ENCODE results near the gene CWC25. TPM values are rescaled to one million over a fixed set of nuclear protein-coding genes. Genes with fewer than 3 reads are reported as not detected.
A peak's percentile ranks its signal among the peaks of the same experiment; 100 is the strongest.

The CWC25 gene
- total RNA-seq, 1 donor from 2014 or later = 25.5 TPM

DNA sequence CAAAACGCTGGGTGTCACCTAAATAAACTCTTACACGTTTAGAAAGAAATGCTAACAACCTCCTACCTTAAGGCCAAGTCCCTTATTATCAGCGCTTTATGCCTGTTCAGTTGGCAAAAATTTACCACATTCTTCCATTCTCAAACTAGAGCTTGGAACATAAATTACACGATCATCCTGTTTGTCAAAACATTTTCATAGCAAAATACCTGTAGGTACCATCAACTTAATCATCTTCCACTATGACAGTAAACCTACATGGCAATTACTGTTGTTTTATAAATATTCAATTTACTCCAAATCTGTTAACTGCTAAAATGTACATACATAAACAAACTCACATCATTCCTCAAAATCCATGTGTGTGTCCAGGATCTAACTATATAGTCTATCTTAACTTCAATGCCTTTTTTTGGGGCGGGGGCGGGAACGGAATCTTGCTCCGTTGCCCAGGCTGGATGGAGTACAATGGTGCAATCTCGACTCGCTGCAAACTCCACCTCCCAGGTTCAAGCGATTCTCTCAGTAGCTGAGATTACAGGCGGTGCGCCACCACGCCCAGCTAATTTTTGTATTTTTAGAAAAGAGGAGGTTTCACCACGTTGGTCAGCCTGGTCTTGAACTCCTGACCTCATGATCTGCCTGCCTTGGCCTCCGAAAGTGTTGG is 24.0 kb upstream of the CWC25 start:
- peaks cover 25% of the 10 kb centered on the region for H3K4me1 ChIP-seq
- TF ChIP-seq POLR2A (IDR thresholded peaks at IDR 0.05) (no peak), POLR2AphosphoS5 (IDR thresholded peaks at IDR 0.05; ENCODE audit: insufficient read depth in 1 of 2, low read depth in 1 of 2) (no peak)
- TF ChIP-seq, protein P1, sequence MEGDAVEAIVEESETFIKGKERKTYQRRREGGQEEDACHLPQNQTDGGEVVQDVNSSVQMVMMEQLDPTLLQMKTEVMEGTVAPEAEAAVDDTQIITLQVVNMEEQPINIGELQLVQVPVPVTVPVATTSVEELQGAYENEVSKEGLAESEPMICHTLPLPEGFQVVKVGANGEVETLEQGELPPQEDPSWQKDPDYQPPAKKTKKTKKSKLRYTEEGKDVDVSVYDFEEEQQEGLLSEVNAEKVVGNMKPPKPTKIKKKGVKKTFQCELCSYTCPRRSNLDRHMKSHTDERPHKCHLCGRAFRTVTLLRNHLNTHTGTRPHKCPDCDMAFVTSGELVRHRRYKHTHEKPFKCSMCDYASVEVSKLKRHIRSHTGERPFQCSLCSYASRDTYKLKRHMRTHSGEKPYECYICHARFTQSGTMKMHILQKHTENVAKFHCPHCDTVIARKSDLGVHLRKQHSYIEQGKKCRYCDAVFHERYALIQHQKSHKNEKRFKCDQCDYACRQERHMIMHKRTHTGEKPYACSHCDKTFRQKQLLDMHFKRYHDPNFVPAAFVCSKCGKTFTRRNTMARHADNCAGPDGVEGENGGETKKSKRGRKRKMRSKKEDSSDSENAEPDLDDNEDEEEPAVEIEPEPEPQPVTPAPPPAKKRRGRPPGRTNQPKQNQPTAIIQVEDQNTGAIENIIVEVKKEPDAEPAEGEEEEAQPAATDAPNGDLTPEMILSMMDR (IDR thresholded peaks at IDR 0.05) = no peak
- intact Hi-C loops (cut with DNase I) = no loop called here
- H3K27ac ChIP-seq = no peak overlapping the region
- H3K9me3 ChIP-seq = no peaks in the 10 kb centered on the region
- H3K27me3 ChIP-seq = no peaks in the 10 kb centered on the region
- H3K4me3 ChIP-seq = no peak overlapping the region
- DNase-seq (ENCODE audit: extremely low spot score in 2 of 2) = no peak
- peaks cover 0 to 63% of the 10 kb centered on the region in 2 donors for H3K36me3 ChIP-seq

DNA sequence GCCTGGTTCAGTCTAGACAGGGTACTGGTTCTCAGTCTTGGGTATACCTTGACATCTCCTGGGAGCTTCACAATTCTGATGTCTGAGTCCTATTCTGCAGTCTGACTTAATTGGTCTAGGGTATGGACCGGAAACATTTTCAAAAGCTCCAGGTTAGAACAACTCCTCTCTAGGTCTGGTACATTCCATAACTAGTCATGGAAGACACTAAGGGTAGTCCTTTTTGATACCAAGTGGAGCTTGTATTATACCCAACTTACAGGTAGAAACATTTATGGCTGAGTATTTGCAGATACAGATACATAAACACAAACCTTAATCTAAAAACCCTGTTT is 23.4 kb upstream of the CWC25 start:
- Histone ChIP-seq H3K27ac (no peak overlapping the region), H3K36me3 (peaks cover 0 to 63% of the 10 kb centered on the region in 2 donors), H3K27me3 (no peaks in the 10 kb centered on the region), H3K9me3 (no peaks in the 10 kb centered on the region), H3K4me3 (no peak overlapping the region), H3K4me1 (peaks cover 23% of the 10 kb centered on the region)
- no peak for DNase-seq (ENCODE audit: extremely low spot score in 2 of 2)
- intact Hi-C loops (cut with DNase I) = no loop called here
- TF ChIP-seq POLR2AphosphoS5 (IDR thresholded peaks at IDR 0.05; ENCODE audit: insufficient read depth in 1 of 2, low read depth in 1 of 2) (no peak), POLR2A (IDR thresholded peaks at IDR 0.05) (no peak)
- TF ChIP-seq, protein P1 (IDR thresholded peaks at IDR 0.05) = no peak

DNA sequence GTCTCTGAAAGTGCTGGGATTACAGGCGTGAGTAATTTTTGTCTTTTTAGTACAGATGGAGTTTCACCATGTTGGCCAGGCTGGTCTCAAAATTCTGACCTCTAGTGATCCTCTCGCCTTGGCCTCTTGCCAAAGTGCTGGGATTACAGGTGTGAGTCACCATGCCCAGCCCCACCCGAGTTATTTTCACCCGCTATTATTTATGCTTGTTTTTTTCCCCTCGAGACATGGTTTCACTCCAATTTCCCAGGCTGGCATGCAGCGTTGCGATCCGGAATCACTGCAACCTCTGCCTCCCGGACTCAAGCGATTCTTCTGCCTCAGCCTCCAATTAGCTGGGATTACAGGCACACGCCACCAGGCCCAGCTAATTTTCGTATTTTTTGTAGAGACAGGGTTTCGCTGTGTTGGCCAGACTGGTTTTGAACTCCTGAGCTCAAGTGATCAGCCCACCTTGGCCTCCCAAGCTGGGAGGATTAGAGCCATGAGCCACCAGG is 19.2 kb upstream of the CWC25 start:
- no peak for DNase-seq (ENCODE audit: extremely low spot score in 2 of 2)
- H3K27ac ChIP-seq = no peak overlapping the region
- intact Hi-C loops (cut with DNase I) = no loop called here
- no peaks in the 10 kb centered on the region for H3K9me3 ChIP-seq
- H3K36me3 ChIP-seq = peaks cover 0 to 32% of the 10 kb centered on the region in 2 donors
- no peaks in the 10 kb centered on the region for H3K4me1 ChIP-seq
- no peaks in the 10 kb centered on the region for H3K27me3 ChIP-seq
- H3K4me3 ChIP-seq = no peak overlapping the region
- TF ChIP-seq POLR2AphosphoS5 (IDR thresholded peaks at IDR 0.05; ENCODE audit: insufficient read depth in 1 of 2, low read depth in 1 of 2) = no peak
- TF ChIP-seq, protein P1 (IDR thresholded peaks at IDR 0.05) = no peak
- no peak for TF ChIP-seq POLR2A (IDR thresholded peaks at IDR 0.05)

DNA sequence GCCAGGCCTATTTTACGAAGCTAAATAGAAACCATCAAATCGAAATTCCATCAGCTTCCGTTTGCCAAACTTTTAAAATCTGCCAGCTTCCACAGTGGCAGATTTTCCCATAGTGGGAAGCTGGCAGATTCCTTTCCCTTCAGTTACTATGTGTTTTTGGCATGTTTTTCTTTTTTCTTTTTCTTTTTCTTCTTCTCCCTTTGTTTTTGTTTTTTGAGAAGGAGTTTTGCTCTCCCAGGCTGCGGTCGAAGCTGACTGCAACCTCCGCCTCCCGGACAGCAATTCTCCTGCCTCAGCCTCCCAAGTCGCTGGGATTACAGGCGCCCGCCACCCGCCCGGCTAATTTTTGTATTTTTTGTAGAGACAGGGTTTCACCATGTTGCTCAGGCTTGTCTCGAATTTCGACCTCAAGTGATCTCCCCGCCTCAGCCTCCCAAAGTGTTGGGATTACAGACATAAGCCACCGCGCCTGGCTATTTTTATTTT is 684 bp upstream of the CWC25 start:
- H3K27ac ChIP-seq = peak overlapping the region; percentile 92
- H3K9me3 ChIP-seq = no peaks in the 10 kb centered on the region
- peak overlapping the region; percentile 65 to 86 for H3K4me3 ChIP-seq
- no peak for DNase-seq (ENCODE audit: extremely low spot score in 2 of 2)
- no peaks in the 10 kb centered on the region for H3K27me3 ChIP-seq
- intact Hi-C loops (cut with DNase I) = loop anchor here (1.0 kb wide), 1 partner anchor 27 kb away; the partner anchor contains the start of gene PIP4K2B
- peaks cover 0 to 5% of the 10 kb centered on the region in 2 donors for H3K36me3 ChIP-seq
- peaks cover 35% of the 10 kb centered on the region for H3K4me1 ChIP-seq
- no peak for TF ChIP-seq POLR2AphosphoS5 (IDR thresholded peaks at IDR 0.05; ENCODE audit: insufficient read depth in 1 of 2, low read depth in 1 of 2)
- TF ChIP-seq, protein P1 (IDR thresholded peaks at IDR 0.05) = no peak
- no peak for TF ChIP-seq POLR2A (IDR thresholded peaks at IDR 0.05)

DNA sequence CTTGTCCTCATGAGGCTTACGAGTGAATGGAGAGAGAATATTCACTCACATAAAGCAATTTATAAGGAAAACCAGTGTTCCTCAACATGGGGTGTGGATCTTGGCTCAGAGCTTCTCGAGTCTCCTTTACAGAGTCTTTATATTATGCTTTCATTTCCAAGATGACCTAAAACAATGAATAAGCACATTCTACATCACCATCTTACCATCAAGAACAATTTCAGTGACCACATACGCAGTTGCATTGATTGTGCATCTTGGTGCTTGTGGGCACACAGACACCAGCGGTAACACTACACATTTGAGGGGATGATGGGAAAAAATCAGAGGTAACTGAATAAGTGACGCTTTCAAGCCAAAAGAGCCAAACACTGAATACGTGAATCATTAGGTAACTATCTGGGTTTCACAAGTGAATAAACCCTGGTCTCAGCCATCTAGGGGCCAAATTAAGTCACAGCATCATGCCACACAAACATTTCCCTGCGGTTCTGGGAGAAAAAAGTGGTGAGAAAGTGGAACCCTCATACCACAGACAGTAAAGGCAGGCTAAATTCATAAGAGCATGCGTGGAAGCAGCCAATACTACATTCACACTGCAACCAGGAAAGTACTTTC is 9.4 kb downstream of the CWC25 start:
- intact Hi-C loops (cut with DNase I) = no loop called here
- no peak overlapping the region for H3K4me3 ChIP-seq
- H3K9me3 ChIP-seq = no peaks in the 10 kb centered on the region
- H3K36me3 ChIP-seq = peaks cover 0 to 63% of the 10 kb centered on the region in 2 donors
- TF ChIP-seq POLR2A (IDR thresholded peaks at IDR 0.05) (no peak), POLR2AphosphoS5 (IDR thresholded peaks at IDR 0.05; ENCODE audit: insufficient read depth in 1 of 2, low read depth in 1 of 2) (no peak)
- TF ChIP-seq, protein P1 (IDR thresholded peaks at IDR 0.05) = no peak
- no peaks in the 10 kb centered on the region for H3K4me1 ChIP-seq
- H3K27me3 ChIP-seq = no peaks in the 10 kb centered on the region
- no peak overlapping the region for H3K27ac ChIP-seq
- no peak for DNase-seq (ENCODE audit: extremely low spot score in 2 of 2)
